ENCODE results near the gene SMIM24. TPM values are rescaled to one million over a fixed set of nuclear protein-coding genes. Genes with fewer than 3 reads are reported as not detected.

Gene SMIM24
- total and polyA plus RNA-seq, 10 of the 15 experiments (the other 5 are each of a cell fraction or from before 2014, with no cell fraction given) = 0.14 to 0.44 (median 0.23) TPM; not detected in 4

GRCh38 chr19:3464587-3465235 lies 15.6 kb downstream of the SMIM24 start:
- no peak for TF ChIP-seq RBBP5 (conservative IDR thresholded peaks at IDR 0.05)
- no peak for TF ChIP-seq KLF5 (IDR thresholded peaks at IDR 0.05; ENCODE audit: partially characterized antibody)
- TF ChIP-seq CBX3 (IDR thresholded peaks at IDR 0.05; ENCODE audit: borderline replicate concordance, low read depth) = no peak
- no peak for TF ChIP-seq ATF7 (IDR thresholded peaks at IDR 0.05; ENCODE audit: low read depth)
- no peak for TF ChIP-seq RAD21 (IDR thresholded peaks at IDR 0.05; ENCODE audit: insufficient read depth, low read depth, low read length)
- no peak for TF ChIP-seq SUZ12 (IDR thresholded peaks at IDR 0.05; ENCODE audit: unreplicated experiment)
- TF ChIP-seq RELA (IDR thresholded peaks at IDR 0.05; ENCODE audit: borderline replicate concordance, partially characterized antibody) = no peak
- TF ChIP-seq MEF2B (IDR thresholded peaks at IDR 0.05; ENCODE audit: partially characterized antibody, poor library complexity, severe bottlenecking) = no peak
- no peak for TF ChIP-seq GATAD2B (conservative IDR thresholded peaks at IDR 0.05; ENCODE audit: low read depth)
- TF ChIP-seq ETV6 (conservative IDR thresholded peaks at IDR 0.05 in 1 of 2, IDR thresholded peaks at IDR 0.05 in 1 of 2; ENCODE audit: borderline replicate concordance in 1 of 2, low read depth in 1 of 2) = no peak
- TF ChIP-seq SREBF2 (IDR thresholded peaks at IDR 0.05; ENCODE audit: low read length) = no peak
- TF ChIP-seq FOS (IDR thresholded peaks at IDR 0.05; ENCODE audit: borderline replicate concordance, extremely low read depth, insufficient read length) = no peak
- no peak for TF ChIP-seq MEF2A (IDR thresholded peaks at IDR 0.05; ENCODE audit: insufficient read depth, low read depth, low read length)
- TF ChIP-seq TAF1 (IDR thresholded peaks at IDR 0.05; ENCODE audit: borderline replicate concordance, low read depth, low read length) = no peak
- TF ChIP-seq GABPA (IDR thresholded peaks at IDR 0.05; ENCODE audit: low read depth) = no peak
- FAIRE-seq (no peak), DNase-seq (ENCODE audit: low read depth, low spot score) (no peak), ATAC-seq (no peak)
- H3K9ac ChIP-seq (ENCODE audit: control insufficient read depth, insufficient read depth, low read length) = no peak overlapping the region
- RAD21 ChIA-PET (ENCODE audit: unreplicated experiment) = interaction anchor here (0.7 kb wide), 1 partner anchor 144 kb away, joined by 3 read pairs; no protein-coding TSS in a partner anchor
- POLR2A ChIA-PET = no interaction called here
- no peaks in the 10 kb centered on the region for H3K4me1 ChIP-seq (ENCODE audit: control insufficient read depth, insufficient read depth, low read length)
- in situ Hi-C loops (cut with MboI) = no loop called here
- BruUV-seq (replicated peaks) = no TSS peak
- H3K4me2 ChIP-seq (ENCODE audit: control insufficient read depth, insufficient read depth) = no peak overlapping the region
- H3K79me2 ChIP-seq (ENCODE audit: control insufficient read depth, insufficient read depth, low read length) = no peaks in the 10 kb centered on the region
- no peak overlapping the region for H3K27ac ChIP-seq (ENCODE audit: control insufficient read depth, insufficient read depth)
- WGBS (ENCODE audit: insufficient coverage, insufficient replicate concordance, low lambda C conversion rate, missing lambda C conversion rate) = 68% methylated on average over 19 of the region's 31 CpGs
- H2AFZ ChIP-seq (ENCODE audit: control insufficient read depth, low read depth, low read length) = no peak overlapping the region
- H4K20me1 ChIP-seq (ENCODE audit: control insufficient read depth, insufficient read depth) = no peaks in the 10 kb centered on the region
- SMC1A ChIA-PET (ENCODE audit: uncharacterized antibody, unreplicated experiment) = no interaction called here
- no peak overlapping the region for H3K4me3 ChIP-seq
- intact Hi-C loops (cut with micrococcal nuclease; ENCODE audit: unreplicated experiment) = no loop called here
- no peaks in the 10 kb centered on the region for H3K27me3 ChIP-seq (replicated peaks in 1 of 2; ENCODE audit: control insufficient read depth in 2 of 2, insufficient read depth in 2 of 2, low read length in 1 of 2)
- no peaks in the 10 kb centered on the region for H3K9me3 ChIP-seq (replicated peaks; ENCODE audit: control insufficient read depth, insufficient read depth, low read length)
- CTCF ChIA-PET = no interaction called here
- H3K36me3 ChIP-seq (ENCODE audit: control insufficient read depth in 2 of 2, insufficient read depth in 2 of 2, low read length in 1 of 2) = no peaks in the 10 kb centered on the region; a peak in 2 of 4 replicates
